GM20431 (cell line): ENCODE measurements around the gene KIF21A.

Experiments used
- in situ Hi-C: fragments of 300-500 bp; cut with MseI, MboI; formaldehyde crosslinking; loops from one replicate; pipeline ENCODE4 v1.15.0; 2020; ENCODE audit warnings: low sequenced_read_pairs; ENCODE audit not compliant: unreplicated experiment

Gene KIF21A

GRCh38 chr12:39393179-39393578 is 49.7 kb downstream of the KIF21A start:
- in situ Hi-C loops, result no loop called here

- in situ Hi-C loops, result no loop called here
Measured at GRCh38 chr12:39392154-39392925, 50.6 kb downstream of the KIF21A start.

- in situ Hi-C loops, result no loop called here
Measured at GRCh38 chr12:39390752-39391151, 52.2 kb downstream of the KIF21A start.

GRCh38 chr12:39389399-39390150 is 53.3 kb downstream of the KIF21A start:
- in situ Hi-C loops, result no loop called here

- in situ Hi-C loops, result no loop called here
Measured at GRCh38 chr12:39386335-39386734, 56.6 kb downstream of the KIF21A start.

GRCh38 chr12:39383114-39383513 is 59.8 kb downstream of the KIF21A start:
- in situ Hi-C loops, result no loop called here

GRCh38 chr12:39380090-39380489 is 62.8 kb downstream of the KIF21A start:
- in situ Hi-C loops, result no loop called here

- in situ Hi-C loops, result no loop called here
Measured at GRCh38 chr12:39378341-39378740, 64.6 kb downstream of the KIF21A start.

- in situ Hi-C loops, result no loop called here
Measured at GRCh38 chr12:39375206-39375808, 67.6 kb downstream of the KIF21A start.

- in situ Hi-C loops, result no loop called here
Measured at GRCh38 chr12:39372929-39373328, 70.0 kb downstream of the KIF21A start.

GRCh38 chr12:39372204-39372925 is 70.6 kb downstream of the KIF21A start:
- in situ Hi-C loops, result no loop called here

GRCh38 chr12:39369756-39370155 is 73.2 kb downstream of the KIF21A start:
- in situ Hi-C loops, result no loop called here

GRCh38 chr12:39368891-39369290 is 74.0 kb downstream of the KIF21A start:
- in situ Hi-C loops, result no loop called here

- in situ Hi-C loops, result no loop called here
Measured at GRCh38 chr12:39368096-39368495, 74.8 kb downstream of the KIF21A start.

GRCh38 chr12:39367494-39367893 is 75.4 kb downstream of the KIF21A start:
- in situ Hi-C loops, result no loop called here

- in situ Hi-C loops, result no loop called here
Measured at GRCh38 chr12:39365364-39366001, 77.4 kb downstream of the KIF21A start.

GRCh38 chr12:39364196-39364595 is 78.7 kb downstream of the KIF21A start:
- in situ Hi-C loops, result no loop called here

- in situ Hi-C loops, result no loop called here
Measured at GRCh38 chr12:39359645-39360044, 83.3 kb downstream of the KIF21A start.

GRCh38 chr12:39357041-39357440 is 85.9 kb downstream of the KIF21A start:
- in situ Hi-C loops, result no loop called here

- in situ Hi-C loops, result no loop called here
Measured at GRCh38 chr12:39355841-39356240, 87.1 kb downstream of the KIF21A start.
